Lung (tissue), 16 donors: ENCODE data around the gene ANKZF1. TPM values are rescaled to one million over a fixed set of nuclear protein-coding genes. Genes with fewer than 3 reads are reported as not detected.

Experiments
- ATAC-seq: fragments of 200-7000 bp; cut with Tn5 transposase; one replicate; pipeline ENCODE4 v1.9.1; 2020; ENCODE audit warnings: moderate number of reproducible peaks; ENCODE audit not compliant: insufficient read depth, low FRiP score
- DNase-seq, 3 donors: peaks; one replicate each; pipeline ENCODE4 v3.0.0-alpha.2; 2013 to 2017
- H3K27ac ChIP-seq, 2 donors: one replicate each; pipeline ENCODE4 v1.5.1; 2013; ENCODE audit warnings: mild to moderate bottlenecking in 2 of 2, moderate library complexity in 2 of 2, control low read depth in 1 of 2, inconsistent platforms in 1 of 2, low read depth in 1 of 2, low read length in 1 of 2
- H3K27me3 ChIP-seq, 3 donors: one replicate each; pipeline ENCODE4 v1.5.1; 2013; ENCODE audit warnings: low read length in 2 of 3; ENCODE audit not compliant: control insufficient read depth in 3 of 3, insufficient read depth in 3 of 3
- H3K36me3 ChIP-seq, 4 donors: one replicate each; pipeline ENCODE4 v1.5.1; 2013; ENCODE audit warnings: low read length in 4 of 4, mild to moderate bottlenecking in 1 of 4, moderate library complexity in 1 of 4; ENCODE audit not compliant: control insufficient read depth in 4 of 4, insufficient read depth in 4 of 4
- H3K4me1 ChIP-seq, 5 donors: one replicate each; pipeline ENCODE4 v1.5.1; 2013; ENCODE audit warnings: low read length in 5 of 5, mild to moderate bottlenecking in 2 of 5, moderate library complexity in 1 of 5; ENCODE audit not compliant: control insufficient read depth in 5 of 5, insufficient read depth in 5 of 5
- H3K4me3 ChIP-seq: one replicate; pipeline ENCODE4 v1.5.1; 2013; ENCODE audit warnings: mild to moderate bottlenecking, control low read depth, moderate library complexity
- H3K9ac ChIP-seq, 2 donors: one replicate each; pipeline ENCODE4 v1.5.1; 2013; ENCODE audit warnings: low read length in 2 of 2, control low read depth in 1 of 2; ENCODE audit not compliant: insufficient read depth in 1 of 2
- H3K9me3 ChIP-seq, 4 donors: one replicate each; pipeline ENCODE4 v1.5.1; 2013; ENCODE audit warnings: low read length in 3 of 4, mild to moderate bottlenecking in 1 of 4, moderate library complexity in 1 of 4; ENCODE audit not compliant: control insufficient read depth in 4 of 4, insufficient read depth in 3 of 4
- CTCF ChIP-seq: IDR thresholded peaks from 2 replicates; pipeline ENCODE4 v1.5.1; 2012; ENCODE audit warnings: mild to moderate bottlenecking; ENCODE audit errors: control extremely low read depth, extremely low read depth
- WGBS, 2 donors: extraction: QIAGEN DNeasy Blood & Tissue Kit; methylation state at CpG; one replicate each; pipeline ENCODE4 v1.1.7; 2013; 5-methylcytosine and 5-hydroxymethylcytosine counted together
- long read RNA-seq, 5 donors: transcript quantifications; one replicate each; lab custom pipeline, GENCODE V29; 2026
- polyA plus RNA-seq, 2 donors: library from polyadenylated mRNA; stranded (reverse); fragments of 200-250 nt; gene quantifications; one replicate each; pipeline ENCODE4 v1.2.1, GENCODE V29; 2013
- total RNA-seq, 2 donors: library from RNA; depleted of rRNA in 1 of 2; stranded (reverse); fragments of >200 nt in 1 of 2; gene quantifications; one replicate each; pipeline ENCODE4 v1.2.1, GENCODE V29; 2014 to 2021
- donor health status: control.
- donor health status: control.
- donor health status: Bipolar disorder and iron deficiency.
- donor health status: healthy.
- donor health status: DM: yes; HTN: yes; CAD: no.

Gene ANKZF1, protein sequence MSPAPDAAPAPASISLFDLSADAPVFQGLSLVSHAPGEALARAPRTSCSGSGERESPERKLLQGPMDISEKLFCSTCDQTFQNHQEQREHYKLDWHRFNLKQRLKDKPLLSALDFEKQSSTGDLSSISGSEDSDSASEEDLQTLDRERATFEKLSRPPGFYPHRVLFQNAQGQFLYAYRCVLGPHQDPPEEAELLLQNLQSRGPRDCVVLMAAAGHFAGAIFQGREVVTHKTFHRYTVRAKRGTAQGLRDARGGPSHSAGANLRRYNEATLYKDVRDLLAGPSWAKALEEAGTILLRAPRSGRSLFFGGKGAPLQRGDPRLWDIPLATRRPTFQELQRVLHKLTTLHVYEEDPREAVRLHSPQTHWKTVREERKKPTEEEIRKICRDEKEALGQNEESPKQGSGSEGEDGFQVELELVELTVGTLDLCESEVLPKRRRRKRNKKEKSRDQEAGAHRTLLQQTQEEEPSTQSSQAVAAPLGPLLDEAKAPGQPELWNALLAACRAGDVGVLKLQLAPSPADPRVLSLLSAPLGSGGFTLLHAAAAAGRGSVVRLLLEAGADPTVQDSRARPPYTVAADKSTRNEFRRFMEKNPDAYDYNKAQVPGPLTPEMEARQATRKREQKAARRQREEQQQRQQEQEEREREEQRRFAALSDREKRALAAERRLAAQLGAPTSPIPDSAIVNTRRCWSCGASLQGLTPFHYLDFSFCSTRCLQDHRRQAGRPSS
- total RNA-seq (100 to 1,000 TPM in 1 of 2 donors, 10 to 100 TPM in 1; 40.1 to 101 TPM), polyA plus RNA-seq (10 to 100 TPM; 22.3 to 28.4 TPM)
- long read RNA-seq, donor 1, partial matches to known transcripts: 0 of 8 reads
- long read RNA-seq, donor 1, other reads (novel, unspliced or antisense): 0 of 8 reads
- long read RNA-seq, donor 2, partial matches to known transcripts: 0 of 4 reads
- long read RNA-seq, donor 2, other reads (novel, unspliced or antisense): 0 of 4 reads
- long read RNA-seq, donor 3, partial matches to known transcripts: 17 of 25 reads
- long read RNA-seq, donor 3, other reads (novel, unspliced or antisense): 0 of 25 reads
- long read RNA-seq, donor 4, partial matches to known transcripts: 0 of 5 reads
- long read RNA-seq, donor 4, other reads (novel, unspliced or antisense): 0 of 5 reads
- long read RNA-seq, donor 5, partial matches to known transcripts: 20 of 27 reads
- long read RNA-seq, donor 5, other reads (novel, unspliced or antisense): 0 of 27 reads

DNA sequence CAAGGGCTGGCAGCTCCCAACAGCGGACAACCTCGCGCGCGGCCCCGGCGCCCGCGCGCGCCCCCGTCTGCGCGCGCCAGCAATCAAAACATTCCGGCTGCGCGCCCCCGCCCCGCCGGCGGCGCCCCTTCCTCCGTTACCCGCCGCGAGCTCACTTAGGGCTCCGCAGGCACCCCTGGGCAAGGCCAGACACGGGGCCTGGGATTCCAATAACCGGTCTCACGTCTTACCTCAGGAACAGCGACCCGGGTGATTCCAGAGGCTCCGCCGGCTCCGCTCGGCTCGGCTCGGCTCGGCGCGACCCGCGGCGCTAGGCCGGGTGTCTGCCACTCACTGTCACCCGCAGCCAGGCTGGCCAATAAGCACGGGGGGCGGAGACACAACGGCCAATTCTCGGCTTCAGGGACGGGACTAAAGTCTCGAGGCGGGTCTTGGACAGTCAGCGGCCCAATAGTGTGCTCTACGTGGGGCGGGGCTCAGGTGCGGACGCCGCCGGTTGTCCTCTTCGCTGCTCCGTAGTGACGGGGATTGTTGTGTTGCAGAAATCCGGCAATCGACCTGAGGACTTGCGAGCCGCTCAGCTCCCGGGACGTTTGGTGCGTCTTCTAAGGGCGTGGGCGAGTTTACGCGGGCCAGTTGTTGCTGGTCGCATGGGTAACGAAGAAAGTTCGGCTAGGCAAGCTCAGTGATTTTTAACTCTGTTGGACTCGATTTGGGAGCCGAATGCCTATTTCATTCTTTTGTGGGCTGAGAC lies at the start of gene ANKZF1, which contains the start of gene ATG9A:
Gene ANKZF1, plus strand, starts transcription at position 502 of the 754 bp plus-strand sequence. CDS start 452 bp downstream, outside the sequence.
Gene ATG9A, minus strand, starts transcription at position 332 of the 754 bp plus-strand sequence. CDS start 1,612 bp downstream, outside the sequence.
- peak; percentile 99 for ATAC-seq
- WGBS, 2 donors: 0% methylated on average over 78 to 80 of the region's 80 CpGs

DNA sequence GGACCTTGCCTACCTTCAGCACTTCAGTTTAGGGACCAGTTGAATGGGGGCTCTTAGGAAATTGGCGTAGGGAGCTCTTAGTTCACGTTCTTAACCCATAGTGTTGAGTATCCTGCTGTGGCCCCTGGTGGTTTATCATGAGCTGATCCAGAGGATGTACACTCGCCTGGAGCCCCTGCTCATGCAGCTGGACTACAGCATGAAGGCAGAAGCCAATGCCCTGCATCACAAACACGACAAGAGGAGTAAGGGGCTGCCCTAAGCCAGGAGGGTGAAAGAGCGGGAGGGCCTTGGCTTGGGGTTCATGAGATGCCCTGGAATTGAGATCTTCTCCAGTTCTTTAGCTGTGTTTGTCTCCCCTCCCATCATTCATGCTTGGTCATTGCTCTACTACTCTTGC lies 48.6 kb upstream of the ANKZF1 start:
- Histone ChIP-seq H3K9ac (peak overlapping the region in 1 of 2 donors; percentile 11), H3K9me3 (no peaks in the 10 kb centered on the region), H3K4me3 (no peak overlapping the region), H3K4me1 (peaks cover 3 to 19% (median 8%) of the 10 kb centered on the region in 5 donors), H3K36me3 (peaks cover 25 to 44% (median 38%) of the 10 kb centered on the region in 4 donors), H3K27me3 (no peaks in the 10 kb centered on the region), H3K27ac (no peak overlapping the region)
- WGBS, 2 donors: 93 to 94% methylated on average over 5 of the region's 5 CpGs
- no peak for ATAC-seq
- no peak for TF ChIP-seq CTCF
- no peak for DNase-seq

More for the DNA sequence above, at the start of gene ANKZF1, which contains the start of gene ATG9A:
- peak within 1 kb of the TSS; percentile 87 for H3K4me3 ChIP-seq
- peaks cover 4 to 26% (median 9%) of the 10 kb centered on the region in 5 donors for H3K4me1 ChIP-seq
- peak within 1 kb of the TSS; percentile 77 to 85 for H3K9ac ChIP-seq
- H3K27me3 ChIP-seq: no peaks in the 10 kb centered on the region
- H3K36me3 ChIP-seq: peaks cover 22 to 34% (median 26%) of the 10 kb centered on the region in 4 donors
- no peak for TF ChIP-seq CTCF
- H3K27ac ChIP-seq: peak within 1 kb of the TSS; percentile 95 to 98
- DNase-seq: peak; percentile 99
- no peaks in the 10 kb centered on the region for H3K9me3 ChIP-seq

DNA sequence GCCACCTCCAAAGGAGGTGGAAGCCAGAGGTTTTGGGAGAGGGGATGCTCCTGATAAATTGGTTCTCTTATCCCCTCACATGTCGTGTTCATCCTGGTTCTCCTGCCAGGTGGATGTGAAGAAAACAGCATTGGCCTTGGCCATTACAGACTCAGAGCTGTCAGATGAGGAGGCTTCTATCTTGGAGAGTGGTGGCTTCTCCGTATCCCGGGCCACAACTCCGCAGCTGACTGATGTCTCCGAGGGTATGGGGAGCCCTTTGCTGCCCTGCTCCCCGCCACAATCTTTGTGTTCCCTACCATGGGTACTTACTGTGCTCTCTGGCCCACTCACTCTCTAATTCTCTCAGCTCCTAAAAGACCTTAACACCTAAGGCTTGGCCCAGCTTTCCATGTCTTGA lies 48.1 kb upstream of the ANKZF1 start:
- no peak for ATAC-seq

More for the DNA sequence above, 48.1 kb upstream of the ANKZF1 start:
- Histone ChIP-seq H3K9me3 (no peaks in the 10 kb centered on the region), H3K27me3 (no peaks in the 10 kb centered on the region), H3K27ac (no peak overlapping the region), H3K36me3 (peaks cover 25 to 44% (median 38%) of the 10 kb centered on the region in 4 donors), H3K4me1 (peaks cover 3 to 16% (median 7%) of the 10 kb centered on the region in 5 donors), H3K4me3 (no peak overlapping the region), H3K9ac (no peak overlapping the region)
- TF ChIP-seq CTCF: no peak
- no peak for DNase-seq
- 97 to 99% methylated on average over 6 of the region's 6 CpGs for WGBS, 2 donors
